Smooth muscle cell (in vitro differentiated cells): Measurements from ENCODE around the gene NPSR1. TPM values are rescaled to one million over a fixed set of nuclear protein-coding genes. Genes with fewer than 3 reads are reported as not detected.

ENCODE experiments used
- DNase-seq: peaks from one replicate; lab custom pipeline; 2025; ENCODE audit not compliant: unreplicated experiment; lab: John Stamatoyannopoulos, UW
- H2AFZ ChIP-seq: fragments of 200-600 bp; sonication (generic); 2 replicates; pipeline ENCODE4 v1.6.0; 2016; ENCODE audit warnings: antibody characterized with exemption, low read depth, mild to moderate bottlenecking
- H3F3A ChIP-seq: fragments of 200-600 bp; sonication (generic); 2 replicates; pipeline ENCODE4 v1.6.0; 2017; ENCODE audit warnings: antibody characterized with exemption, low read depth
- H3K27ac ChIP-seq: fragments of 200-600 bp; sonication (generic); 2 replicates; pipeline ENCODE4 v1.5.1; 2016; ENCODE audit warnings: low read depth, mild to moderate bottlenecking
- H3K27me3 ChIP-seq: fragments of 200-600 bp; sonication (generic); 2 replicates; pipeline ENCODE4 v1.6.1; 2016; ENCODE audit warnings: low read depth, mild to moderate bottlenecking
- H3K36me3 ChIP-seq: fragments of 200-600 bp; sonication (generic); 2 replicates; pipeline ENCODE4 v1.5.1; 2016; ENCODE audit warnings: low read depth
- H3K4me1 ChIP-seq: fragments of 200-600 bp; sonication (generic); 2 replicates; pipeline ENCODE4 v1.5.1; 2016; ENCODE audit warnings: low read depth
- H3K4me2 ChIP-seq: fragments of 200-600 bp; sonication (generic); 2 replicates; pipeline ENCODE4 v1.6.0; 2016; ENCODE audit warnings: mild to moderate bottlenecking
- H3K4me3 ChIP-seq: fragments of 200-600 bp; sonication (generic); 2 replicates; pipeline ENCODE4 v1.5.1; 2016; ENCODE audit warnings: mild to moderate bottlenecking
- H3K79me2 ChIP-seq: fragments of 200-600 bp; sonication (generic); 2 replicates; pipeline ENCODE4 v1.6.0; 2016; ENCODE audit warnings: low read depth, mild to moderate bottlenecking
- H3K9ac ChIP-seq: fragments of 200-600 bp; sonication (generic); 2 replicates; pipeline ENCODE4 v1.6.0; 2016; ENCODE audit warnings: low read depth
- H3K9me3 ChIP-seq: fragments of 200-600 bp; sonication (generic); replicated peaks from 2 replicates; pipeline ENCODE4 v1.5.1; 2016; ENCODE audit warnings: low read depth
- H4K20me1 ChIP-seq: fragments of 200-600 bp; sonication (generic); 2 replicates; pipeline ENCODE4 v1.6.0; 2016; ENCODE audit warnings: low read depth
- WGBS: methylation state at CpG from one replicate; pipeline ENCODE4 v1.1.7; 2016; ENCODE audit warnings: low lambda C conversion rate; 5-methylcytosine and 5-hydroxymethylcytosine counted together
- polyA plus RNA-seq: library from polyadenylated mRNA; unstranded; fragments of >200 nt; fragmentation: Nextera tagmentation; extraction: Ambion mirVana; gene quantifications from 2 replicates; pipeline ENCODE4 v1.2.1, GENCODE V29; 2016
- total RNA-seq: library from RNA; depleted of rRNA; stranded (reverse); fragments of >200 nt; gene quantifications from 2 replicates; pipeline ENCODE4 v1.2.3, GENCODE V29; 2014
- TF ChIP-seq, protein P1 (sequence below): fragments of 200-600 bp; sonication (generic); IDR thresholded peaks from 2 replicates; pipeline ENCODE4 v1.5.1; 2017; ENCODE audit warnings: borderline replicate concordance, mild to moderate bottlenecking, antibody characterized with exemption; ENCODE audit not compliant: insufficient read depth, poor library complexity, severe bottlenecking

The NPSR1 gene
- total and polyA plus RNA-seq, 2 experiments from 2014 or later, result not detected

GRCh38 chr7:34831436-34831835 is 173.4 kb downstream of the NPSR1 start:
- Histone ChIP-seq H4K20me1 (no peaks in the 10 kb centered on the region), H3K79me2 (no peaks in the 10 kb centered on the region), H3K4me3 (no peak overlapping the region), H3K9ac (no peak overlapping the region), H3K27ac (no peak overlapping the region), H2AFZ (no peak overlapping the region), H3K9me3 (no peaks in the 10 kb centered on the region), H3F3A (no peaks in the 10 kb centered on the region), H3K4me1 (no peaks in the 10 kb centered on the region), H3K4me2 (no peak overlapping the region), H3K27me3 (no peaks in the 10 kb centered on the region), H3K36me3 (no peaks in the 10 kb centered on the region)
- no peak for DNase-seq
- TF ChIP-seq, protein P1, sequence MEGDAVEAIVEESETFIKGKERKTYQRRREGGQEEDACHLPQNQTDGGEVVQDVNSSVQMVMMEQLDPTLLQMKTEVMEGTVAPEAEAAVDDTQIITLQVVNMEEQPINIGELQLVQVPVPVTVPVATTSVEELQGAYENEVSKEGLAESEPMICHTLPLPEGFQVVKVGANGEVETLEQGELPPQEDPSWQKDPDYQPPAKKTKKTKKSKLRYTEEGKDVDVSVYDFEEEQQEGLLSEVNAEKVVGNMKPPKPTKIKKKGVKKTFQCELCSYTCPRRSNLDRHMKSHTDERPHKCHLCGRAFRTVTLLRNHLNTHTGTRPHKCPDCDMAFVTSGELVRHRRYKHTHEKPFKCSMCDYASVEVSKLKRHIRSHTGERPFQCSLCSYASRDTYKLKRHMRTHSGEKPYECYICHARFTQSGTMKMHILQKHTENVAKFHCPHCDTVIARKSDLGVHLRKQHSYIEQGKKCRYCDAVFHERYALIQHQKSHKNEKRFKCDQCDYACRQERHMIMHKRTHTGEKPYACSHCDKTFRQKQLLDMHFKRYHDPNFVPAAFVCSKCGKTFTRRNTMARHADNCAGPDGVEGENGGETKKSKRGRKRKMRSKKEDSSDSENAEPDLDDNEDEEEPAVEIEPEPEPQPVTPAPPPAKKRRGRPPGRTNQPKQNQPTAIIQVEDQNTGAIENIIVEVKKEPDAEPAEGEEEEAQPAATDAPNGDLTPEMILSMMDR, result no peak
- 87% methylated on average over 1 of the region's 1 CpG for WGBS

DNA sequence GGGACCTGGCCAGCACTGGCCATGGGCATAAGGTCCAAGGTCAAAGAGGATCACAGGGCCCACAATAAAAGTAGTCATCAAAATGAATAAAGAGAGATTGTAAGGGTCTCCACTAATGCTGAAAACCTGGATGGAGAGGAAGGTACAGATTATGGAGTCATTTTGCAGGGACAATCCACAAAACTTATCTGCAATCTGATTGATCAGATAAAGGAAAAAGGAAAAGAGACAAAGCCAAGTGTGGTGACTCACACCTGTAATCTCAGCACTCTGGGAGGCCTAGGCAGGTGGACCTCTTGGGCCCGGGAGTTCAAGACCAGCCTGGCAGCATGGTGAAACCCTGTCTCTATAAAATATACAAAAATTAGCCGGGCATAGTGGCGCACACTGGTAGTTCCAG is 174.0 kb downstream of the NPSR1 start:
- DNase-seq, result no peak
- Histone ChIP-seq H3K27ac (no peak overlapping the region), H3K36me3 (no peaks in the 10 kb centered on the region), H3K27me3 (no peaks in the 10 kb centered on the region), H2AFZ (no peak overlapping the region), H3K9me3 (no peaks in the 10 kb centered on the region), H3K4me1 (no peaks in the 10 kb centered on the region), H4K20me1 (no peaks in the 10 kb centered on the region), H3K9ac (no peak overlapping the region), H3F3A (no peaks in the 10 kb centered on the region), H3K79me2 (no peaks in the 10 kb centered on the region), H3K4me3 (no peak overlapping the region), H3K4me2 (no peak overlapping the region)
- 100% methylated on average over 3 of the region's 3 CpGs for WGBS
- TF ChIP-seq, protein P1, result no peak

GRCh38 chr7:34835901-34836600 is 178.0 kb downstream of the NPSR1 start:
- no peaks in the 10 kb centered on the region for H3K36me3 ChIP-seq
- no peak overlapping the region for H3K4me3 ChIP-seq
- peaks cover 8% of the 10 kb centered on the region for H3K4me1 ChIP-seq
- H3K27ac ChIP-seq, result no peak overlapping the region
- no peaks in the 10 kb centered on the region for H4K20me1 ChIP-seq
- H3K9ac ChIP-seq, result no peak overlapping the region
- no peaks in the 10 kb centered on the region for H3K79me2 ChIP-seq
- H3F3A ChIP-seq, result no peaks in the 10 kb centered on the region
- no peak overlapping the region for H2AFZ ChIP-seq
- WGBS, result 79% methylated on average over 3 of the region's 3 CpGs
- DNase-seq, result no peak
- H3K4me2 ChIP-seq, result peak overlapping the region; percentile 12
- no peaks in the 10 kb centered on the region for H3K27me3 ChIP-seq
- H3K9me3 ChIP-seq, result no peaks in the 10 kb centered on the region
- TF ChIP-seq, protein P1, result no peak

GRCh38 chr7:34837316-34837715 is 179.3 kb downstream of the NPSR1 start:
- Histone ChIP-seq H2AFZ (no peak overlapping the region), H3K4me2 (no peak overlapping the region), H3K4me1 (peaks cover 19% of the 10 kb centered on the region), H3K79me2 (no peaks in the 10 kb centered on the region), H3K4me3 (no peak overlapping the region), H3K27me3 (no peaks in the 10 kb centered on the region), H3K36me3 (no peaks in the 10 kb centered on the region), H4K20me1 (no peaks in the 10 kb centered on the region), H3K9me3 (no peaks in the 10 kb centered on the region), H3K27ac (no peak overlapping the region), H3K9ac (no peak overlapping the region), H3F3A (no peaks in the 10 kb centered on the region)
- DNase-seq, result no peak
- WGBS, result 63% methylated on average over 2 of the region's 2 CpGs
- TF ChIP-seq, protein P1, result no peak
